HepG2 (cell line): ENCODE measurements around the gene MRM2. TPM values are rescaled to one million over a fixed set of nuclear protein-coding genes. Genes with fewer than 3 reads are reported as not detected.

Source experiments
- ATAC-seq: fragments of 200-7000 bp; cut with Tn5 transposase; 3 replicates; pipeline ENCODE4 v1.9.1; 2020; ENCODE audit warnings: mild to moderate bottlenecking, moderate library complexity
- BruUV-seq: library from RNA; stranded (reverse); fragments of 400-500 nt; replicated peaks from 2 replicates; lab custom pipeline; 2021; lab: Mats Ljungman, UMichigan
- CTCF ChIA-PET: fragments of 300-600 bp; formaldehyde crosslinking; extraction: SDS; loops from one replicate; lab custom pipeline; 2021; ENCODE audit warnings: low total read pairs, inconsistent platforms, low intra/inter-chr PET ratio; lab: Yijun Ruan, JAX
- POLR2A ChIA-PET: fragments of 350-600 bp; sonication (Branson Sonifier 250); formaldehyde crosslinking; loops from one replicate; lab custom pipeline; 2020; ENCODE audit warnings: antibody characterized with exemption, inconsistent platforms; lab: Yijun Ruan, JAX
- DNase-seq: peaks from one replicate; pipeline ENCODE4 v3.0.0-alpha.2; 2015; ENCODE audit warnings: low spot score
- FAIRE-seq: peaks from 3 replicates; lab custom pipeline; 2011; peaks lifted over from hg19 to GRCh38; lab: Jason Lieb, UNC
- H2AFZ ChIP-seq: one replicate; pipeline ENCODE4 v1.6.1; 2011; ENCODE audit warnings: low read length, inconsistent platforms
- H3K27ac ChIP-seq: fragments of 300-600 bp; 3 replicates; pipeline ENCODE4 v1.8.0; 2011; ENCODE audit warnings: mixed run types, mild to moderate bottlenecking, mixed read lengths, low read length, inconsistent platforms; ENCODE audit not compliant: insufficient read depth; ENCODE audit errors: extremely low read length
- H3K27me3 ChIP-seq, 2 experiments: fragments of 200-600 bp in 1 of 2; 2 replicates in 1 of 2; 3 replicates in 1 of 2; pipeline versions ENCODE4 v1.6.0 to v1.8.0; 2011; ENCODE audit warnings: low read length in 2 of 2, mild to moderate bottlenecking in 2 of 2, moderate library complexity in 2 of 2, inconsistent platforms in 1 of 2; ENCODE audit not compliant: insufficient read depth in 2 of 2, control insufficient read depth in 1 of 2
- H3K36me3 ChIP-seq, 2 experiments: fragments of 200-600 bp in 1 of 2; replicated peaks in 1 of 2; 2 replicates in 1 of 2; 3 replicates in 1 of 2; pipeline versions ENCODE4 v1.5.1 to v1.8.0; 2011; ENCODE audit warnings: low read length in 2 of 2, inconsistent platforms in 1 of 2; ENCODE audit not compliant: insufficient read depth in 2 of 2, control insufficient read depth in 1 of 2
- H3K4me1 ChIP-seq: 2 replicates; pipeline ENCODE4 v1.5.1; 2012; ENCODE audit warnings: low read length, inconsistent platforms; ENCODE audit not compliant: insufficient read depth
- H3K4me2 ChIP-seq: 2 replicates; pipeline ENCODE4 v1.6.0; 2011; ENCODE audit warnings: low read depth, low read length, inconsistent platforms
- H3K4me3 ChIP-seq, 3 experiments: fragments of 200-600 bp in 1 of 3; sonication (generic), shearing (Covaris generic) in 1 of 3; replicated peaks in 1 of 3; 2 replicates each; pipeline ENCODE4 v1.5.1; 2011 to 2016; ENCODE audit warnings: low read length in 3 of 3, inconsistent platforms in 2 of 3, low read depth in 2 of 3, mild to moderate bottlenecking in 2 of 3, control low read depth in 1 of 3, mixed read lengths in 1 of 3; ENCODE audit not compliant: insufficient read depth in 1 of 3
- H3K79me2 ChIP-seq: one replicate; pipeline ENCODE4 v1.6.1; 2011; ENCODE audit warnings: low read length, inconsistent platforms; ENCODE audit not compliant: insufficient read depth
- H3K9ac ChIP-seq: 2 replicates; pipeline ENCODE4 v1.6.0; 2011; ENCODE audit warnings: mild to moderate bottlenecking, low read depth, low read length, inconsistent platforms; ENCODE audit not compliant: insufficient read depth
- H3K9me3 ChIP-seq: 2 replicates; pipeline ENCODE4 v1.5.1; 2012; ENCODE audit warnings: mild to moderate bottlenecking, low read length
- H4K20me1 ChIP-seq: 2 replicates; pipeline ENCODE4 v1.6.0; 2011; ENCODE audit warnings: inconsistent platforms, mild to moderate bottlenecking, low read length, moderate library complexity; ENCODE audit not compliant: insufficient read depth
- AGO2 ChIP-seq: fragments of 200-400 bp; formaldehyde crosslinking; optimal IDR thresholded peaks from 2 replicates; pipeline ENCODE3; 2017; ENCODE audit warnings: mild to moderate bottlenecking, low read depth, low read length, moderate library complexity
- CBX2 ChIP-seq, 2 experiments: fragments of 200-600 bp in 1 of 2; sonication (generic); formaldehyde crosslinking in 1 of 2; IDR thresholded peaks; 2 replicates each; pipeline versions ENCODE4 v1.7.0 to v1.8.1; 2018 to 2022; ENCODE audit warnings: low read depth in 2 of 2, low read length in 1 of 2, mild to moderate bottlenecking in 1 of 2, missing genetic modification reagents in 1 of 2
- TAF15 ChIP-seq: fragments of 200-400 bp; formaldehyde crosslinking; IDR thresholded peaks from one replicate; pipeline ENCODE4 v1.6.1; 2018; ENCODE audit warnings: mild to moderate bottlenecking, low read depth, low read length; ENCODE audit not compliant: poor library complexity, severe bottlenecking
- ZNF225 ChIP-seq: sonication (generic); formaldehyde crosslinking; IDR thresholded peaks from 2 replicates; pipeline ENCODE4 v1.4.0; 2020; ENCODE audit warnings: mild to moderate bottlenecking, missing genetic modification reagents
- WGBS: methylation state at CpG from one replicate; pipeline ENCODE4 v1.1.6; 2017; ENCODE audit warnings: low lambda C conversion rate; 5-methylcytosine and 5-hydroxymethylcytosine counted together
- in situ Hi-C: cut with HindIII; loops from 2 replicates; pipeline ENCODE4 v1.10.0; 2017; ENCODE audit warnings: low pct_unique_long_range_greater_than_20kb; ENCODE audit not compliant: extremely low pct_ligation_motif_present
- intact Hi-C: fragments of 100-400 bp; cut with micrococcal nuclease; formaldehyde crosslinking; loops from one replicate; pipeline ENCODE4 v1.10.0; 2022; ENCODE audit not compliant: unreplicated experiment
- polyA plus RNA-seq, 8 experiments: library from polyadenylated mRNA; depleted of rRNA in 3 of 8; stranded (reverse) in 7 of 8; unstranded in 1 of 8; fragments of >200 nt; fragmentation: Illumina TruSeq in 4 of 8; extraction: Trizol in 4 of 8; gene quantifications; 2 replicates each; pipeline versions ENCODE4 v1.2.1 to v1.2.3, GENCODE V29; 2011 to 2016; ENCODE audit warnings: low read depth in 4 of 8, missing spikeins in 1 of 8, mixed read lengths in 1 of 8; ENCODE audit not compliant: insufficient read depth in 1 of 8
- total RNA-seq, 5 experiments: library from RNA; depleted of rRNA; stranded (reverse); fragments of >200 nt; fragmentation: Illumina TruSeq; extraction: Trizol; gene quantifications; 2 replicates each; pipeline ENCODE4 v1.2.3, GENCODE V29; 2016; ENCODE audit warnings: low read depth in 1 of 5
- TF ChIP-seq, protein P1 (sequence below): sonication (generic); formaldehyde crosslinking; IDR thresholded peaks from 2 replicates; pipeline ENCODE4 v1.5.0; 2020; ENCODE audit warnings: missing genetic modification reagents
- TF ChIP-seq, protein P2 (sequence below): sonication (generic); formaldehyde crosslinking; IDR thresholded peaks from 2 replicates; pipeline ENCODE4 v1.5.1; 2020; ENCODE audit warnings: mild to moderate bottlenecking, missing genetic modification reagents, moderate library complexity

Gene MRM2
- total and polyA plus RNA-seq, 2 of the 13 experiments (the other 11 are each of a cell fraction or from before 2014, with no cell fraction given): 13.2 to 34.2 TPM

DNA sequence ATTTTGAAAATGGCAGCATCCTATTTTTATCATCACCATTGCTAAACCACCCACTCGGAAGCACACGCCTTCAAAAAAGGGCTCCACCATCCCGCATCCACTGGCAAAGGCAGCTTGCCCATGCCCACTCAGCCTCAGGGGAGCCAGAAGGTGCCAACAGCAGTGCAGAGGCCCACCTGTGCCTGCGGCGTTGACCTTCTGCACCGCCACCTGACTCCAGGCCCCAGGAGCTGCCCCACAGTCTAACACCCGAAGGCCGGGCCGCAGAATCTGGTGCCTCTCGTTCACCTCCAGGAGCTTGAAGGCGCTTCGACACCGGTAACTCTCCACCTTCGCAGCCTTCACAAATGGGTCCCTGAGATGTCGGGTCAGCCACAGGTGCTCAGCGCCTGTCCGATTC, 2.8 kb downstream of the MRM2 start:
- no peak overlapping the region for H2AFZ ChIP-seq
- H3K27me3 ChIP-seq: no peaks in the 10 kb centered on the region; a peak in 1 of 5 replicates
- in situ Hi-C loops: no loop called here
- no peak overlapping the region for H3K9ac ChIP-seq
- H3K4me2 ChIP-seq: no peak overlapping the region
- ATAC-seq (no peak), FAIRE-seq (no peak), DNase-seq (no peak)
- intact Hi-C loops: no loop called here
- no peak overlapping the region for H3K4me3 ChIP-seq
- H3K79me2 ChIP-seq: peaks cover 22% of the 10 kb centered on the region
- peaks cover 6 to 33% of the 10 kb centered on the region in 2 experiments for H3K36me3 ChIP-seq
- CTCF ChIA-PET: no interaction called here
- POLR2A ChIA-PET: no interaction called here
- no TSS peak for BruUV-seq
- H4K20me1 ChIP-seq: no peaks in the 10 kb centered on the region
- H3K27ac ChIP-seq: no peak overlapping the region
- 100% methylated on average over 17 of the region's 17 CpGs for WGBS
- peaks cover 36% of the 10 kb centered on the region for H3K4me1 ChIP-seq
- no peaks in the 10 kb centered on the region for H3K9me3 ChIP-seq
- TF ChIP-seq AGO2: peak; percentile 38
- no peak for TF ChIP-seq TAF15
- TF ChIP-seq ZNF225 (CRISPR knock-in tag): no peak

DNA sequence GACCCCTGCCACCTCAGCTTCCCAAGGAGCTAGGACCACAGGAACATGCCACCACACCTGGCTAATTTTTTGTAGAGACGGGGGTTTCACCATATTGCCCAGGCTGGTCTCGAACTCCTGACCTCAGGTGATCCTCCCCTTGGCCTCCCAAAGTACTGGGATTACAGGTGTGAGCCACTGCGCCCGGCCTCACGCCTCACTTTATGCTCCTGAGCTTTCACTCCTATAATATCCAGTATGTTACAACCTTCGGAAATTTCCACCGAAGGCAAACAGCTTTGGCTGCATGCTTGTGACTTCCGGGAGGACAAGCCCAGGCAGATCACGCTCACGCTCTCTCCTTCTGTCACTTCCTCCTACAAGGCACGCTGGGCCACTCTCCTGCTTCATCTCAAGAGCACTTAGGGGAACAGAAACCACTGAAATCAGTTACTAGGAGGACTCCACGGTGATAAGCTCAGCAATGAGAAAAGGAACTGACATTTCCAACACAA, 4.8 kb downstream of the MRM2 start:
- Histone ChIP-seq H2AFZ (no peak overlapping the region), H3K27me3 (no peaks in the 10 kb centered on the region; a peak in 1 of 5 replicates), H3K36me3 (peaks cover 6 to 35% of the 10 kb centered on the region in 2 experiments), H3K4me2 (no peak overlapping the region), H3K9me3 (no peaks in the 10 kb centered on the region), H3K9ac (no peak overlapping the region), H3K4me1 (peaks cover 28% of the 10 kb centered on the region), H3K79me2 (peaks cover 22% of the 10 kb centered on the region), H3K4me3 (no peak overlapping the region), H4K20me1 (no peaks in the 10 kb centered on the region), H3K27ac (no peak overlapping the region)
- 96% methylated on average over 12 of the region's 12 CpGs for WGBS
- no TSS peak for BruUV-seq
- ChIA-PET POLR2A (no interaction called here), CTCF (no interaction called here)
- FAIRE-seq (no peak), ATAC-seq (no peak), DNase-seq (no peak)
- TF ChIP-seq, protein P1, sequence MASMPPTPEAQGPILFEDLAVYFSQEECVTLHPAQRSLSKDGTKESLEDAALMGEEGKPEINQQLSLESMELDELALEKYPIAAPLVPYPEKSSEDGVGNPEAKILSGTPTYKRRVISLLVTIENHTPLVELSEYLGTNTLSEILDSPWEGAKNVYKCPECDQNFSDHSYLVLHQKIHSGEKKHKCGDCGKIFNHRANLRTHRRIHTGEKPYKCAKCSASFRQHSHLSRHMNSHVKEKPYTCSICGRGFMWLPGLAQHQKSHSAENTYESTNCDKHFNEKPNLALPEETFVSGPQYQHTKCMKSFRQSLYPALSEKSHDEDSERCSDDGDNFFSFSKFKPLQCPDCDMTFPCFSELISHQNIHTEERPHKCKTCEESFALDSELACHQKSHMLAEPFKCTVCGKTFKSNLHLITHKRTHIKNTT: no peak
- TF ChIP-seq CBX2 (IDR thresholded peaks at IDR 0.05; ENCODE audit: low read depth, low read length) (no peak), CBX2 (CRISPR knock-in tag; IDR thresholded peaks at IDR 0.05; ENCODE audit: low read depth) (no peak)
- TF ChIP-seq, protein P2, sequence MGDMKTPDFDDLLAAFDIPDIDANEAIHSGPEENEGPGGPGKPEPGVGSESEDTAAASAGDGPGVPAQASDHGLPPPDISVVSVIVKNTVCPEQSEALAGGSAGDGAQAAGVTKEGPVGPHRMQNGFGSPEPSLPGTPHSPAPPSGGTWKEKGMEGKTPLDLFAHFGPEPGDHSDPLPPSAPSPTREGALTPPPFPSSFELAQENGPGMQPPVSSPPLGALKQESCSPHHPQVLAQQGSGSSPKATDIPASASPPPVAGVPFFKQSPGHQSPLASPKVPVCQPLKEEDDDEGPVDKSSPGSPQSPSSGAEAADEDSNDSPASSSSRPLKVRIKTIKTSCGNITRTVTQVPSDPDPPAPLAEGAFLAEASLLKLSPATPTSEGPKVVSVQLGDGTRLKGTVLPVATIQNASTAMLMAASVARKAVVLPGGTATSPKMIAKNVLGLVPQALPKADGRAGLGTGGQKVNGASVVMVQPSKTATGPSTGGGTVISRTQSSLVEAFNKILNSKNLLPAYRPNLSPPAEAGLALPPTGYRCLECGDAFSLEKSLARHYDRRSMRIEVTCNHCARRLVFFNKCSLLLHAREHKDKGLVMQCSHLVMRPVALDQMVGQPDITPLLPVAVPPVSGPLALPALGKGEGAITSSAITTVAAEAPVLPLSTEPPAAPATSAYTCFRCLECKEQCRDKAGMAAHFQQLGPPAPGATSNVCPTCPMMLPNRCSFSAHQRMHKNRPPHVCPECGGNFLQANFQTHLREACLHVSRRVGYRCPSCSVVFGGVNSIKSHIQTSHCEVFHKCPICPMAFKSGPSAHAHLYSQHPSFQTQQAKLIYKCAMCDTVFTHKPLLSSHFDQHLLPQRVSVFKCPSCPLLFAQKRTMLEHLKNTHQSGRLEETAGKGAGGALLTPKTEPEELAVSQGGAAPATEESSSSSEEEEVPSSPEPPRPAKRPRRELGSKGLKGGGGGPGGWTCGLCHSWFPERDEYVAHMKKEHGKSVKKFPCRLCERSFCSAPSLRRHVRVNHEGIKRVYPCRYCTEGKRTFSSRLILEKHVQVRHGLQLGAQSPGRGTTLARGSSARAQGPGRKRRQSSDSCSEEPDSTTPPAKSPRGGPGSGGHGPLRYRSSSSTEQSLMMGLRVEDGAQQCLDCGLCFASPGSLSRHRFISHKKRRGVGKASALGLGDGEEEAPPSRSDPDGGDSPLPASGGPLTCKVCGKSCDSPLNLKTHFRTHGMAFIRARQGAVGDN (CRISPR knock-in tag): peak; percentile 34
- intact Hi-C loops (no loop called here), in situ Hi-C loops (no loop called here)
